ENCODE data around the gene UBE2H.
"Not testable (repeated sequence)": the region's sequence is repeated elsewhere in the genome, so short reads cannot be mapped to it uniquely, and the experiment has no call there.

UBE2H gene

GRCh38 chr7:129865093-129865924, 87.5 kb downstream of the UBE2H start:
- Histone ChIP-seq H3K9me3 (ENCODE audit: severe bottlenecking) (no peaks in the 10 kb centered on the region), H3K27me3 (ENCODE audit: insufficient read depth, low read depth, severe bottlenecking) (no peaks in the 10 kb centered on the region), H3K27ac (no peak overlapping the region), H3K4me3 (ENCODE audit: low read depth, low read length) (no peak overlapping the region), H3K36me3 (no peaks in the 10 kb centered on the region)
- no peak for TF ChIP-seq CTCF (IDR thresholded peaks at IDR 0.05; ENCODE audit: low read depth, low read length)
- DNase-seq, result no peak

- H3K4me3 ChIP-seq (ENCODE audit: low read depth, low read length); H3K27me3 ChIP-seq (ENCODE audit: insufficient read depth, low read depth, severe bottlenecking); H3K27ac ChIP-seq; H3K36me3 ChIP-seq; DNase-seq; H3K9me3 ChIP-seq (ENCODE audit: severe bottlenecking): not testable (repeated sequence)
These were observed 88.1 kb downstream of the UBE2H start for GRCh38 chr7:129864676-129865075.

- no peak overlapping the region for H3K27ac ChIP-seq
- no peaks in the 10 kb centered on the region for H3K36me3 ChIP-seq
- no peak for TF ChIP-seq CTCF (IDR thresholded peaks at IDR 0.05; ENCODE audit: low read depth, low read length)
- H3K27me3 ChIP-seq (ENCODE audit: insufficient read depth, low read depth, severe bottlenecking), result no peaks in the 10 kb centered on the region
- H3K4me3 ChIP-seq (ENCODE audit: low read depth, low read length), result no peak overlapping the region
- no peak for DNase-seq
- H3K9me3 ChIP-seq (ENCODE audit: severe bottlenecking), result no peaks in the 10 kb centered on the region
These were observed 88.7 kb downstream of the UBE2H start for GRCh38 chr7:129864042-129864441.

- DNase-seq, result no peak
- Histone ChIP-seq H3K36me3 (no peaks in the 10 kb centered on the region), H3K27me3 (ENCODE audit: insufficient read depth, low read depth, severe bottlenecking) (no peaks in the 10 kb centered on the region), H3K9me3 (ENCODE audit: severe bottlenecking) (no peaks in the 10 kb centered on the region), H3K27ac (no peak overlapping the region), H3K4me3 (ENCODE audit: low read depth, low read length) (no peak overlapping the region)
- no peak for TF ChIP-seq CTCF (IDR thresholded peaks at IDR 0.05; ENCODE audit: low read depth, low read length)
These were observed 90.1 kb downstream of the UBE2H start for GRCh38 chr7:129862682-129863081.

- H3K36me3 ChIP-seq; DNase-seq; H3K27me3 ChIP-seq (ENCODE audit: insufficient read depth, low read depth, severe bottlenecking); H3K27ac ChIP-seq; H3K9me3 ChIP-seq (ENCODE audit: severe bottlenecking); H3K4me3 ChIP-seq (ENCODE audit: low read depth, low read length): not testable (repeated sequence)
These were observed 92.0 kb downstream of the UBE2H start for GRCh38 chr7:129860784-129861183.

GRCh38 chr7:129859183-129859582, 93.6 kb downstream of the UBE2H start:
- no peaks in the 10 kb centered on the region for H3K27me3 ChIP-seq (ENCODE audit: insufficient read depth, low read depth, severe bottlenecking)
- no peak for TF ChIP-seq CTCF (IDR thresholded peaks at IDR 0.05; ENCODE audit: low read depth, low read length)
- no peak overlapping the region for H3K4me3 ChIP-seq (ENCODE audit: low read depth, low read length)
- no peaks in the 10 kb centered on the region for H3K9me3 ChIP-seq (ENCODE audit: severe bottlenecking)
- H3K27ac ChIP-seq, result no peak overlapping the region
- no peaks in the 10 kb centered on the region for H3K36me3 ChIP-seq
- no peak for DNase-seq

GRCh38 chr7:129858490-129858889, 94.3 kb downstream of the UBE2H start:
- no peak for TF ChIP-seq CTCF (IDR thresholded peaks at IDR 0.05; ENCODE audit: low read depth, low read length)
- no peak overlapping the region for H3K4me3 ChIP-seq (ENCODE audit: low read depth, low read length)
- no peaks in the 10 kb centered on the region for H3K9me3 ChIP-seq (ENCODE audit: severe bottlenecking)
- no peaks in the 10 kb centered on the region for H3K27me3 ChIP-seq (ENCODE audit: insufficient read depth, low read depth, severe bottlenecking)
- H3K36me3 ChIP-seq, result no peaks in the 10 kb centered on the region
- H3K27ac ChIP-seq, result no peak overlapping the region
- no peak for DNase-seq

All from WERI-Rb-1 (cell line).